GM13976 (cell line): ENCODE measurements around the gene F8.

ENCODE experiments used
- DNase-seq: peaks from one replicate; pipeline ENCODE4 v3.0.0; 2012; ENCODE audit warnings: low spot score
- in situ Hi-C: fragments of 300-500 bp; cut with MboI; formaldehyde crosslinking; loops from one replicate; pipeline ENCODE4 v1.12.0; 2022; ENCODE audit warnings: low sequenced_read_pairs, mixed read lengths, inconsistent platforms; ENCODE audit not compliant: unreplicated experiment
- TF ChIP-seq, protein P1 (sequence below): IDR thresholded peaks from 2 replicates; pipeline ENCODE4 v1.5.1; 2012; ENCODE audit warnings: borderline replicate concordance, mild to moderate bottlenecking; ENCODE audit not compliant: insufficient read depth; ENCODE audit errors: extremely low read depth, missing control alignments, control extremely low read depth

The F8 gene

DNA sequence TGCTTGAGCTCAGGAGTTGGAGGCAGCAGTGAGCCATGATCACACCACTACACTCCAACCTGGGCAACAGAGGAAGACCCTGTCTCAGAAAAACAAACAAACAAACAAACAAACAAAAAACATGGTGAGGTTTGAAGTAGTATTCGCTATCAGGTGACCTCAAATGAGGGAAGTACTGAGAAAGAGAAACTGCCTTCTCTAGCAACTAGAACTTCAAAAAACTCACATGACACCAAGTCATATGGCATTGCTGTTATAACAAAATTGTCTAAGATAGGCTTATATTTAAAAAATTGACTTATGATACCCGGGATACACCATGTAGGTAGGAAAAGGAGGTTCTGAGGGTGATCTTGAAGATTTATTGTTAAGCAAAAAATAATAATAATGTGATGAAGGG, 227.5 kb downstream of the F8 start:
- in situ Hi-C loops: no loop called here

DNA sequence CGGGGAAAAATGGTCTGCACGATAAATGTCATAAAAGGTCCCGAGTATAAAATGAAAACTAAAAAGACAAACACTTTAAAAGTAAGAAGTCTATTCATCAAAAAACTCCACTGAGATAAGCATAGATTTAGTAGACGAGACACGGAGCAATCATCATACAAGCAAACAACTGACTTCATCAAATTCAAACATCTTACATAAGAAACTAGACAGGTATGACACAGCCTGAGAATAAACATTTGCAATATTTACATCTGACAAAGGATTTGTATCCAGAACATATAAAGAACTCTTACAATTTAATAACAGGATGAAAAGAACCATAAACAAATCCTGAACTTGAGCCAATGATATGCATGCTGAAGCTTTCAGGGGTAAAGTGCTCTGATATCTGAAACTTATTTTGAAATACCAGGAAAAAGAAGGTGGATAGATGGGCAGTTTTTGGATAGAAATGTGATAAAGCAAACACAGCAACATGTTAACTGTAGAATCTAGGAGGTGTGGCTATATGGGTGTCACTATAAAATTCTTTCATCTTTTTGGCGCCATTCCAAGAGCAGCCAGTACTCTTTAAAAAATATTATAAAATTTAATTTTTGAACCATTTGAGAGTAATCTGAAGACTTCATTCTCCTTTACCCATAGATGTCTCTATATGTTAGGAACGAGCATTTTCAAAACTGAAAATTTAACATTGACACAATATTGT, 229.3 kb downstream of the F8 start:
- DNase-seq: no peak
- in situ Hi-C loops: no loop called here
- TF ChIP-seq, protein P1, sequence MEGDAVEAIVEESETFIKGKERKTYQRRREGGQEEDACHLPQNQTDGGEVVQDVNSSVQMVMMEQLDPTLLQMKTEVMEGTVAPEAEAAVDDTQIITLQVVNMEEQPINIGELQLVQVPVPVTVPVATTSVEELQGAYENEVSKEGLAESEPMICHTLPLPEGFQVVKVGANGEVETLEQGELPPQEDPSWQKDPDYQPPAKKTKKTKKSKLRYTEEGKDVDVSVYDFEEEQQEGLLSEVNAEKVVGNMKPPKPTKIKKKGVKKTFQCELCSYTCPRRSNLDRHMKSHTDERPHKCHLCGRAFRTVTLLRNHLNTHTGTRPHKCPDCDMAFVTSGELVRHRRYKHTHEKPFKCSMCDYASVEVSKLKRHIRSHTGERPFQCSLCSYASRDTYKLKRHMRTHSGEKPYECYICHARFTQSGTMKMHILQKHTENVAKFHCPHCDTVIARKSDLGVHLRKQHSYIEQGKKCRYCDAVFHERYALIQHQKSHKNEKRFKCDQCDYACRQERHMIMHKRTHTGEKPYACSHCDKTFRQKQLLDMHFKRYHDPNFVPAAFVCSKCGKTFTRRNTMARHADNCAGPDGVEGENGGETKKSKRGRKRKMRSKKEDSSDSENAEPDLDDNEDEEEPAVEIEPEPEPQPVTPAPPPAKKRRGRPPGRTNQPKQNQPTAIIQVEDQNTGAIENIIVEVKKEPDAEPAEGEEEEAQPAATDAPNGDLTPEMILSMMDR: no peak

More for the DNA sequence above, 227.5 kb downstream of the F8 start:
- DNase-seq: no peak
- TF ChIP-seq, protein P1: no peak

DNA sequence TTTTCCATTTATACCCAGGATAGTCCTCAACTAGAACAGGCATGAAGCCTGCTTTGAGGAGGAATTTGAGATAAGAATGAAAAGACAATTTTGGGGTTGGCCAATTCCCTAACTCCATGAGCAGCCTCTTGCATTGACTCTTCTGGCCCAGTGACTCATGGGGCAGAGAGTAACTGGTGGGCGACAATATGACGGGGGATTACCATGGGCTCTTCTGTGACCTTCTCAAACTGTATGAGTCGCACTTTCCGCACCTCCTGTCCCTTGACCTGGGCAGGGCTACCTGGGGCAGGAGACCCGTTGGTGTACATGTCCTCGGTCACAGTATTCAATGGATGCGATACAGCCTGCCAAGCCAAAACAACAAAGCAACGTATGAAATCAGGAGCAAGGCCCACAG, 230.6 kb downstream of the F8 start:
- DNase-seq: no peak
- in situ Hi-C loops: no loop called here
- TF ChIP-seq, protein P1: no peak

DNA sequence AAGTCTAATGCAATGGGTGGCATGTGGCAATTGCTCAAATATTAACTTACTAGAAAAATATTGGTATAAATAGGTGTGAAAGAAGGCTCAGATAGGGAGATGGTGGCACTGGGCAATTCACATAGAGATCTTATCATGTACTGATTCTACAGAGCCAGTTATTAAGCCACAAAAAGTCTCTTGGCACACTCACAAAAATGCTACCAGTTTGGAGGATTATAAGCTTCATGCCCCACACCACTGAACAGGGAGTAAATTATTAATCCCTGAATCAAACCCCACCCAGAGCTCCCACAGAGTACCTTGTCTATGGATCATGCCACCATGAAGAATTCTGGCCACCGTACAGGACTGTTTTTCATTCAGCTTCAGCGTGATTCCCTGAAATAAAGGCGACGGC, 231.1 kb downstream of the F8 start:
- TF ChIP-seq, protein P1: no peak
- no peak for DNase-seq
- in situ Hi-C loops: no loop called here
